Measurements from ENCODE around the gene SLC1A1.

GRCh38 chr9:4486176-4486575 lies 4.1 kb upstream of the SLC1A1 start:
- TF ChIP-seq CTCF (IDR thresholded peaks at IDR 0.05): no peak
- no peak for TF ChIP-seq POLR2A (IDR thresholded peaks at IDR 0.05)

Measured in heart left ventricle (tissue), 13 donors.